ENCODE results near the gene LRRC61.
"Not testable (repeated sequence)": the region's sequence is repeated elsewhere in the genome, so short reads cannot be mapped to it uniquely, and the experiment has no call there.

The LRRC61 gene

DNA sequence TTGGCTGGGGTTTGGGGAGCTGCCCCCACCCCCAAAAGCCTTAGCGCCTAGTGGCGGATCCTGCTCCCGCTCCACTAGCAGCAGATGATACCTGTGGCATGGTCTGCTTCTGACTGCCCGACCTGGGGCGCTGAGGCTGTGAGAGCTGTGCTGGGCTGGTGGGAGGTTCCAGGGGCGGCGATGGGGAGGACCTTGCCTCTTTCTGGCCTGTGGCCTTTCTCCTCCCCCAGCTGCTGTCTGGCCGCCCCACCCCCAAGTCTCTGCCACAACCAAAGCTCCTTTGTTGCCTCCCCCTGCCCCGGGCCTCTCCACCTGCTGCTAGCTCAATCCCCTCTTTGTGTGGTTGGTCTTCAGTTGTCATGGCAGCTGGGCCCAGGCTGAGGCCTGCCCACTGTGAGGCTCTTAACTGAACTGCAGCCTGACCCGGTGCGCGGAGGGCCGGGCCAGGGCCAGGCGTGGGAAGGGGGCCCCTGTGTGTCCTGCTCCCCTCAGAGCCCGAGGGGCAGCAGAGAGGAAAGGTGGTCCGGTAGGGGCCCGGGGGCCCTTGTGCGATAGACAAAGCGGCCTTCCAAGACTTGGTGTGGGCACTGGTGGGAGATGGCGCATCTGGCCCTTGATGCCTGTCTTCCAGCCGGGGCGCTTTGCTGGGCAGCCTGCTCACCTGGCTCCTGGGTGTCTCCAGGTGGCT lies 60.7 kb downstream of the LRRC61 start:
- no peak for DNase-seq (ENCODE audit: low spot score)

DNA sequence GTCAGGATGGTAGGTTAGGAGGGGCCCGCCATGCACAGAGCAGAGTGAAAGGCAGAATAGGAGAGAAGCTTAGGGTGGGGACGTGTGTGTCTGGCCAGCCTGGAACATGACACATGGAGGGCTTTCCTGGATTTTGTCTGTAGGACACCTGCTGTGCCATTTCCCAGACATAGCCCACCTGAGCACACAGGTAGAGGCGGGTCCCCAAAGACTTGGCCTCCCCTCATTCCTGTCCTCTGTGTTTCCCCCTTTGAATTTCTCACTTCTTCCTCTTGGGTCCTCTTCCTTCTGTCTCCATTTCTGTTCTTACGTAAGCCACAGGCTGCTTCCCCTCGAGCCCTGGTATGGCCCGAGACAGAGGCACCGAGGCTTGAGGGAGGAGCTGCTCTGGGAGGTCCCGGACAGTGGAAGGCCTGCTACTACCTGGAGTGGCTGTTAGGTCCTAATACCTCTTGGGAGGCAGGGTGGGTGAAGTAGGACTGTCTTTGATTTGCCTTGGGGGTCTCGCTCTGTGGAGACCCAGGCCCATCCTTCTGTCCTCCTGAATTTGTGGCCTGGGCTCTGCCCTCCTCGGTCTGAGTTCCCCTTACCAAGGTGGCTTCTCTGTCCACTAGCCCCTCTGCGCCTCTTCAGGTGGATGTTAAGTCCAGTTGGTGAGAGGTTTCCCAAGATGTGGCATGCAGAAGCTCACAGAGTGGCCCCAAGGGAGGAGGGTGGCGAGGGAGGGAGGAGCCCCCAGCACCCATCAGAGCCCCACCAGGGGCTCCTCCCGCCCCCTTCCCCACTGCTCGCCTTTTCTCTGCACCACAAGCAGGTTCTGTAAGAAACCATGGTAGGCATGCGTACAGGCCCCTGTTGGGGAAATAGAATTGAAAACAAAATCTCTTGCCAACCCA lies 61.5 kb downstream of the LRRC61 start:
- DNase-seq (ENCODE audit: low spot score), result no peak

DNA sequence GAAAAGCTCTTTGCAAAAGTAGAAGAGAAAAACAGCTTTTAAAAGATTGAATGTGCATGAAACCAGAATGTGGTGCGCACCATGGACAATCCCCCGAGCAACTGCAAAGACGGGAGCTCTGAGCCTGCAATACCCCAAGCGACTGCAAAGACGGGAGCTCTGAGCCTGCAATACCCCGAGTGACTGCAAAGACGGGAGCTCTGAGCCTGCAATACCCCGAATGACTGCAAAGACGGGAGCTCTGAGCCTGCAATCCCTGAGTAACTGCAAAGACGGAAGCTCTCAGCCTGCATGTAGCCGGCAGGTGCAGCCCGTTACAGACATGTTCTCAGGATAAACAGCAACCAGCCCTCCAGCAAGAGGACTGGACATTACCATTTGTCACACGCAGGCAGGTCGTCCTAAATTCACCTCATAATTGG lies 62.2 kb downstream of the LRRC61 start:
- no peak for DNase-seq (ENCODE audit: low spot score)

DNA sequence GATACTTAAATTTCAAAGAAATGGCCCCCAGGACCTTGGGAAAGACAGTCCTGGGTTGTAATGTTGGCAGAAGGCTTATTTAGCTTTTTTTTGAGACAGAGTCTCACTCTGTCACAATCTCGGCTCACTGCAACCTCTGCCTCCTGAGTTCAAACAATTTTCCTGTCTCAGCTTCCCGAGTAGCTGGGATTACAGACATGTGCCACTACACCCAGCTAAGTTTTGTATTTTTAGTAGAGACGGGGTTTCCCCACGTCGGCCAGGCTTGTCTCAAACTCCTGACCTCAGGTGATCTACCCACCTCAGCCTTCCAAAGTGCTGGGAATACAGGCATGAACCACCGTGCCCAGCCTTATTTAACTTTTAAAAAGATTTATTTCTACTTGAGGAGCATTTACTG lies 62.7 kb downstream of the LRRC61 start:
- not testable (repeated sequence) for DNase-seq (ENCODE audit: low spot score)

Data from kidney capillary endothelial cell (primary cell).